ENCODE results near the gene DOP1B. TPM values are rescaled to one million over a fixed set of nuclear protein-coding genes. Genes with fewer than 3 reads are reported as not detected.

DOP1B gene
- total RNA-seq, 1 experiment from 2014 or later = 3.5 TPM

GRCh38 chr21:36202726-36203602 is 46.3 kb downstream of the DOP1B start:
- no peak for DNase-seq (ENCODE audit: low spot score)

GRCh38 chr21:36203603-36203889 is 46.9 kb downstream of the DOP1B start:
- peak; percentile 58 for DNase-seq (ENCODE audit: low spot score)

GRCh38 chr21:36204980-36205379 is 48.4 kb downstream of the DOP1B start:
- DNase-seq (ENCODE audit: low spot score) = no peak

- DNase-seq (ENCODE audit: low spot score) = no peak
Observed at GRCh38 chr21:36205962-36206361, 49.3 kb downstream of the DOP1B start.

Other genes with a start within 250 kb of the DOP1B start
- gene SETD4, start 96.3 kb upstream of the DOP1B start, total RNA-seq (2014; rRNA removed; shearing (Covaris generic)) = 4.4 and 7.3 TPM in 2 replicates
- 224 and 271 TPM in 2 replicates for gene CBR1, start 86.8 kb upstream of the DOP1B start, total RNA-seq (2014; rRNA removed; shearing (Covaris generic))
- 0.16 TPM in 1 of 2 replicates, not detected in the other for gene CBR3, start 21.7 kb upstream of the DOP1B start, total RNA-seq (2014; rRNA removed; shearing (Covaris generic))
- 5.2 and 6.8 TPM in 2 replicates for gene MORC3, start 163.4 kb downstream of the DOP1B start, total RNA-seq (2014; rRNA removed; shearing (Covaris generic))
- 5.7 and 8.0 TPM in 2 replicates for gene CHAF1B, start 228.6 kb downstream of the DOP1B start, total RNA-seq (2014; rRNA removed; shearing (Covaris generic))